ENCODE measurements around the gene GMDS. TPM values are rescaled to one million over a fixed set of nuclear protein-coding genes. Genes with fewer than 3 reads are reported as not detected.

GMDS gene
- total and polyA plus RNA-seq, 4 donors, result 7.3 to 28.3 (median 16.1) TPM

DNA sequence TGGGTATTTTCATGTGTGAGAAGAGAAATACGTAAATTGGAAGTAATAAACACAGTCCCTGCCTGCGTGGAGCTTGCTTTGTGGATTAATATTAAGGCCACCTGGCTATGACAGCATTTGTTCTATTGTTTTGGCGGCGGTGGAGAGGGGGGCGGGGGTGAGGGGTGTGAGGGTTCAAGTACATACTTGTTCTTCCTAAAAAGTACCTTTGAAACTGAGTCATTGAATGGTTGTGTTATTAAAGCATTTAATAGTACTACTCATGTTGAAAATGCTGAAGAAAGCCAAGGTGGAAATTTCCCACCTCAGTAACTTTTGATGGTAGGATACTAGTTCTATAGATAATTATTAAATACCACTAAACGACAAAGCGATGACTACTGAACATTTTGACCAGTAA, 540.7 kb downstream of the GMDS start:
- no peaks in the 10 kb centered on the region for H3K9me3 ChIP-seq (ENCODE audit: control insufficient read depth in 4 of 4, insufficient read depth in 3 of 4, low read length in 3 of 4)
- H3K36me3 ChIP-seq (ENCODE audit: control insufficient read depth in 4 of 4, insufficient read depth in 4 of 4, low read length in 4 of 4), result no peaks in the 10 kb centered on the region
- H3K27ac ChIP-seq (ENCODE audit: low read depth in 1 of 2, low read length in 1 of 2), result no peak overlapping the region
- peaks cover 0 to 3% (median 0%) of the 10 kb centered on the region in 5 donors for H3K4me1 ChIP-seq (ENCODE audit: control insufficient read depth in 5 of 5, insufficient read depth in 5 of 5, low read length in 5 of 5)
- ATAC-seq (ENCODE audit: insufficient read depth, low FRiP score), result no peak
- peaks cover 0 to 4% (median 2%) of the 10 kb centered on the region in 3 donors for H3K27me3 ChIP-seq (ENCODE audit: control insufficient read depth in 3 of 3, insufficient read depth in 3 of 3, low read length in 2 of 3)
- WGBS, 2 donors, result 63 to 82% methylated on average over 7 of the region's 7 CpGs
- H3K9ac ChIP-seq (ENCODE audit: insufficient read depth in 1 of 2, low read length in 2 of 2), result no peak overlapping the region
- no peak for DNase-seq
- H3K4me3 ChIP-seq, result no peak overlapping the region
- TF ChIP-seq, protein P1, sequence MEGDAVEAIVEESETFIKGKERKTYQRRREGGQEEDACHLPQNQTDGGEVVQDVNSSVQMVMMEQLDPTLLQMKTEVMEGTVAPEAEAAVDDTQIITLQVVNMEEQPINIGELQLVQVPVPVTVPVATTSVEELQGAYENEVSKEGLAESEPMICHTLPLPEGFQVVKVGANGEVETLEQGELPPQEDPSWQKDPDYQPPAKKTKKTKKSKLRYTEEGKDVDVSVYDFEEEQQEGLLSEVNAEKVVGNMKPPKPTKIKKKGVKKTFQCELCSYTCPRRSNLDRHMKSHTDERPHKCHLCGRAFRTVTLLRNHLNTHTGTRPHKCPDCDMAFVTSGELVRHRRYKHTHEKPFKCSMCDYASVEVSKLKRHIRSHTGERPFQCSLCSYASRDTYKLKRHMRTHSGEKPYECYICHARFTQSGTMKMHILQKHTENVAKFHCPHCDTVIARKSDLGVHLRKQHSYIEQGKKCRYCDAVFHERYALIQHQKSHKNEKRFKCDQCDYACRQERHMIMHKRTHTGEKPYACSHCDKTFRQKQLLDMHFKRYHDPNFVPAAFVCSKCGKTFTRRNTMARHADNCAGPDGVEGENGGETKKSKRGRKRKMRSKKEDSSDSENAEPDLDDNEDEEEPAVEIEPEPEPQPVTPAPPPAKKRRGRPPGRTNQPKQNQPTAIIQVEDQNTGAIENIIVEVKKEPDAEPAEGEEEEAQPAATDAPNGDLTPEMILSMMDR (IDR thresholded peaks at IDR 0.05; ENCODE audit: control extremely low read depth, extremely low read depth), result no peak

DNA sequence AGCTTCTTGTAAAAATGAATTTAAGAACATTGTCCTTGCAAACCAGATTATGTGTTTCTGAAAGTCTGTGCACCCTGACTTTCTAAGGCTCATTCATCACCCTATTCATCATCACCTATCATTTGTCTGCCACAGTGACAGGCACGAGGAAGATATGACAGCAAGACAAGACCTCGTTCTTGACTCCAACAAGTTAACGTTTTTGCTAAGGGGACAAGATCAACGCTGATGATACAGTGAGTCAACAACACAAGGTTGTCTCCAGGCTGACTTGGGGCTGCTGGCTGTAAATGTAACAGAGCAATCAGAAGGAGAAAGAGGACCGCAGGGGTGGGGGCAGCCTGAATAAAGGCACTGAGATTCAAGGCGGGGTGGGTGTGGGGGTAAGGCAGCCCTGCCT, 541.5 kb downstream of the GMDS start:
- H3K27ac ChIP-seq (ENCODE audit: low read depth in 1 of 2, low read length in 1 of 2), result no peak overlapping the region
- DNase-seq (no peak), ATAC-seq (ENCODE audit: insufficient read depth, low FRiP score) (no peak)
- H3K9me3 ChIP-seq (ENCODE audit: control insufficient read depth in 4 of 4, insufficient read depth in 3 of 4, low read length in 3 of 4), result no peaks in the 10 kb centered on the region
- TF ChIP-seq, protein P1 (IDR thresholded peaks at IDR 0.05; ENCODE audit: control extremely low read depth, extremely low read depth), result no peak
- peaks cover 0 to 4% (median 2%) of the 10 kb centered on the region in 3 donors for H3K27me3 ChIP-seq (ENCODE audit: control insufficient read depth in 3 of 3, insufficient read depth in 3 of 3, low read length in 2 of 3)
- 82 to 84% methylated on average over 6 of the region's 6 CpGs for WGBS, 2 donors
- H3K4me3 ChIP-seq, result no peak overlapping the region
- no peaks in the 10 kb centered on the region for H3K36me3 ChIP-seq (ENCODE audit: control insufficient read depth in 4 of 4, insufficient read depth in 4 of 4, low read length in 4 of 4)
- H3K4me1 ChIP-seq (ENCODE audit: control insufficient read depth in 5 of 5, insufficient read depth in 5 of 5, low read length in 5 of 5), result peaks cover 0 to 3% (median 0%) of the 10 kb centered on the region in 5 donors
- H3K9ac ChIP-seq (ENCODE audit: insufficient read depth in 1 of 2, low read length in 2 of 2), result no peak overlapping the region

DNA sequence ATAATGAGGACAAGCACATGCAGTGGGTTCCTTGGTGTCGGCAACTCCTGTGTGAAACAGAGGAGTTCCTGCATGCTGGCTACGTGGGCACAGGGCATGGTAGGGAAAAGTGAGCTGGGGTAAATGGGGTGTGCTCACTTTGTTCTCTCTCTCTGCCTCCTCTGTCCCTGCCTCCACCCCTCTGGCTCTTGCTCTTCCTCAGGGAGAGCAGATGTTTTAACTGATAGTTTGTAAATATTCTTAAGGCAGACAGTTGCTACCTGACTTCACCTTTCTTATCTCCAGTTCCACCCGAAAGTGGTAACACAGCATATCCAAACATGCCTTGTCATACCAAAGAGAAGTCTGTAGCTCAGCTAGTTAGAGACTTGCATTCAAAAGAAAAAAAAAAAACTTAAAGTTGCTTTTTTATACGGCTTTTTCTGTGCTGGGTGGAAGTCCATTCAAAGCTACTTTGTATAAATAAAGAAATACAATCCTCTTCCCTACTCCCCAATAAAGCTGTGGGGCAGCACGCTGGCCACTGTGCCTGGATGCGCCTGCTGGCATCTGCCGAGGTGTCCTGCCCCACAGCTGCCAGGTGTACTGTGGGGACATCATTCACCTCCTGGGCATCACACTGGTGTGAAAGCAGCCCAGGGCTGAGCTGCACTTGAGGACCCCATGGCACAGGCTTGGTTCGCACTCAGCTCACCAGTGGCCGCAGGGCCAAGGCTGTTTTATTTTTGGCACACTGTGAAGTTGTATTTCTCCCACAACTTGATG, 542.1 kb downstream of the GMDS start:
- Histone ChIP-seq H3K9ac (ENCODE audit: insufficient read depth in 1 of 2, low read length in 2 of 2) (no peak overlapping the region), H3K27me3 (ENCODE audit: control insufficient read depth in 3 of 3, insufficient read depth in 3 of 3, low read length in 2 of 3) (peaks cover 0 to 4% (median 2%) of the 10 kb centered on the region in 3 donors), H3K4me1 (ENCODE audit: control insufficient read depth in 5 of 5, insufficient read depth in 5 of 5, low read length in 5 of 5) (peaks cover 0 to 3% (median 0%) of the 10 kb centered on the region in 5 donors), H3K9me3 (ENCODE audit: control insufficient read depth in 4 of 4, insufficient read depth in 3 of 4, low read length in 3 of 4) (no peaks in the 10 kb centered on the region), H3K4me3 (no peak overlapping the region), H3K36me3 (ENCODE audit: control insufficient read depth in 4 of 4, insufficient read depth in 4 of 4, low read length in 4 of 4) (no peaks in the 10 kb centered on the region), H3K27ac (ENCODE audit: low read depth in 1 of 2, low read length in 1 of 2) (no peak overlapping the region)
- DNase-seq (no peak), ATAC-seq (ENCODE audit: insufficient read depth, low FRiP score) (no peak)
- TF ChIP-seq, protein P1 (IDR thresholded peaks at IDR 0.05; ENCODE audit: control extremely low read depth, extremely low read depth), result no peak
- WGBS, 2 donors, result 75 to 87% methylated on average over 9 of the region's 9 CpGs

All from lung (tissue), 12 donors.